ENCODE data around the gene PIGH. TPM values are rescaled to one million over a fixed set of nuclear protein-coding genes. Genes with fewer than 3 reads are reported as not detected.
"Not testable (repeated sequence)": the region's sequence is repeated elsewhere in the genome, so short reads cannot be mapped to it uniquely, and the experiment has no call there.

PIGH gene
- total RNA-seq, 1 experiment from 2014 or later: 13.0 TPM

DNA sequence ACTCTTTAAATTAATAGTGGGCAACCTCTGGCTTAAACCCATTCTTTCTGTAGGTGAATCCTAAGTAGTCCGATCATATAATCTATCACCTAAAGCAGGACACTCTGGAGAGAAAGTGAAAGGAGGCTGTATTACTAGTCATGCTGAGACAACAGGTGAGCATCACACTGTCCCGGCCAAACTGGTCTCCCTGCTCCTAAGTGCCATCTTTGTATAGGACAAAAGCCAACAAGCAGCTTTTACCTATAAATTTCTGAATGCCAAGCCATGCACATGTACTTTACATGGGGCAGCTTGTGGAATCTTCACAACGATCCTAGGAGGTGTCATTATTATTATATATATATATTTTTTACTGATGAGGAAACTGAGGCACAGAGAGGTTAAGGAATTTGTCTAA, 48.9 kb downstream of the PIGH start:
- ChIA-PET POLR2A (ENCODE audit: unreplicated experiment) (no interaction called here), CTCF (no interaction called here)
- Histone ChIP-seq H3K27ac (no peak overlapping the region), H3K27me3 (ENCODE audit: insufficient read depth, low read depth) (no peaks in the 10 kb centered on the region), H4K20me1 (ENCODE audit: insufficient read depth) (no peaks in the 10 kb centered on the region), H3K79me2 (ENCODE audit: low read depth) (no peaks in the 10 kb centered on the region), H3K4me3 (no peak overlapping the region), H3K36me3 (ENCODE audit: low read depth) (no peaks in the 10 kb centered on the region), H2AFZ (no peak overlapping the region), H3F3A (ENCODE audit: insufficient read depth, low read depth) (no peaks in the 10 kb centered on the region), H3K4me2 (no peak overlapping the region), H3K4me1 (replicated peaks; ENCODE audit: insufficient read depth) (no peaks in the 10 kb centered on the region), H3K9me3 (ENCODE audit: insufficient read depth, low read depth) (no peaks in the 10 kb centered on the region), H3K9me2 (ENCODE audit: insufficient read depth) (no peaks in the 10 kb centered on the region)
- TF ChIP-seq EZH2 (IDR thresholded peaks at IDR 0.05; ENCODE audit: low read depth): no peak
- DNase-seq: no peak
- no TSS peak for BruUV-seq (replicated peaks)
- intact Hi-C loops (cut with micrococcal nuclease; ENCODE audit: unreplicated experiment): no loop called here

DNA sequence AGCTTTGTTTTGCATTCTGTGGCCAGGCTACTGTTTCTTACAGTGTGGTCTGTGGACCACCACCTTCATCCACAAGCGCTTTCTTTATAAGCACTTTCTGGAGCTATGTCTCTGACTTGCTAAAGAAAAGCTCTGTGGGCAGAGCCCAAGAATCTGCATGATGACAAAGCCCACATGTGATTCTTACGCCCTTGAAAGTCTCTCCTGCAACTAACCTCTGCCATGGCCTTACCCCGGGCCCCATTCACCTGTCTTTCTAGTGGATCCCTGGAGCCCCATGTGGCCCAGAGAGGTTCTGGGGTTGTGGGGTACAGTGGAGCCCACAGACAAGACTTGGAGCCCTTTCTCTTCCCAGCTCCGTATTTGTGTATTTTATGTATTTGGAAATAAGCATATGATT, 50.3 kb downstream of the PIGH start:
- TF ChIP-seq, protein P1, sequence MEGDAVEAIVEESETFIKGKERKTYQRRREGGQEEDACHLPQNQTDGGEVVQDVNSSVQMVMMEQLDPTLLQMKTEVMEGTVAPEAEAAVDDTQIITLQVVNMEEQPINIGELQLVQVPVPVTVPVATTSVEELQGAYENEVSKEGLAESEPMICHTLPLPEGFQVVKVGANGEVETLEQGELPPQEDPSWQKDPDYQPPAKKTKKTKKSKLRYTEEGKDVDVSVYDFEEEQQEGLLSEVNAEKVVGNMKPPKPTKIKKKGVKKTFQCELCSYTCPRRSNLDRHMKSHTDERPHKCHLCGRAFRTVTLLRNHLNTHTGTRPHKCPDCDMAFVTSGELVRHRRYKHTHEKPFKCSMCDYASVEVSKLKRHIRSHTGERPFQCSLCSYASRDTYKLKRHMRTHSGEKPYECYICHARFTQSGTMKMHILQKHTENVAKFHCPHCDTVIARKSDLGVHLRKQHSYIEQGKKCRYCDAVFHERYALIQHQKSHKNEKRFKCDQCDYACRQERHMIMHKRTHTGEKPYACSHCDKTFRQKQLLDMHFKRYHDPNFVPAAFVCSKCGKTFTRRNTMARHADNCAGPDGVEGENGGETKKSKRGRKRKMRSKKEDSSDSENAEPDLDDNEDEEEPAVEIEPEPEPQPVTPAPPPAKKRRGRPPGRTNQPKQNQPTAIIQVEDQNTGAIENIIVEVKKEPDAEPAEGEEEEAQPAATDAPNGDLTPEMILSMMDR (conservative IDR thresholded peaks at IDR 0.05): no peak
- TF ChIP-seq EZH2 (IDR thresholded peaks at IDR 0.05; ENCODE audit: low read depth): no peak
- Histone ChIP-seq H3K9me3 (ENCODE audit: insufficient read depth, low read depth) (no peaks in the 10 kb centered on the region), H4K20me1 (ENCODE audit: insufficient read depth) (no peaks in the 10 kb centered on the region), H2AFZ (no peak overlapping the region), H3K79me2 (ENCODE audit: low read depth) (no peaks in the 10 kb centered on the region), H3K27ac (no peak overlapping the region), H3K9me2 (ENCODE audit: insufficient read depth) (no peaks in the 10 kb centered on the region), H3K4me1 (replicated peaks; ENCODE audit: insufficient read depth) (no peaks in the 10 kb centered on the region), H3K27me3 (ENCODE audit: insufficient read depth, low read depth) (no peaks in the 10 kb centered on the region), H3K4me2 (no peak overlapping the region), H3K36me3 (ENCODE audit: low read depth) (0 out of 2 replicates have a peak, but pooled peaks cover 6% of the 10 kb centered on the region), H3F3A (ENCODE audit: insufficient read depth, low read depth) (no peaks in the 10 kb centered on the region), H3K4me3 (no peak overlapping the region)
- CTCF ChIA-PET: interaction anchor here (0.6 kb wide), 1 partner anchor 92 kb away, joined by 8 read pairs; no protein-coding TSS in a partner anchor
- intact Hi-C loops (cut with micrococcal nuclease; ENCODE audit: unreplicated experiment): no loop called here
- no TSS peak for BruUV-seq (replicated peaks)
- POLR2A ChIA-PET (ENCODE audit: unreplicated experiment): no interaction called here
- DNase-seq: no peak

DNA sequence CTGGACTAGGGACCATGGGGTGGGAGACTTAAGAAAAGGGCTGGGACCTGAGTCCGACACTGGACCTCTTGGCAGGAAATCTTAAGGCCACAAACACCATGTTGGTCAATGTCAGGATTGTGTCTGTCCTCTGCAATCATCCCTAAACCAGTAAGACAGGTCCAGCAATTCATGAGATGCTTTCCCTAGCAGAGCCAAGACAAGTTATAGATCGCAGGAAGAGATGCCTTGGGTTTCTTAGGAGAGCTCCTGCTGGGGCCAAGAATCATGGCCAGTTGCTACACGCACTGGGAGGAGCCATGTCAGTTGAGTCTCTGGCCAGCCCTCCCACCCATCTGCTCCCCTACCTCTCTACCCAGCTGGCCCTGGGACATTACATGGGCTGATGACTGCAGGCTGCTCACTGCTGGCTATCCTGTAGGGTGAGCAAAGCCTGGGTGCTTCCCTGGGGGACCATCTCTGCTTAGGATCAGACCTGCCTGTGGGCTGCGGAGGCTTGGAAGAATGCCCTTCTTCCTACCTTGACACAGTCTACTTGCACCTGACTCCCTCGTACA, 52.8 kb downstream of the PIGH start:
- ChIA-PET CTCF (no interaction called here), POLR2A (ENCODE audit: unreplicated experiment) (no interaction called here)
- peak in 1 of 2 experiments; percentile 52 for DNase-seq
- intact Hi-C loops (cut with micrococcal nuclease; ENCODE audit: unreplicated experiment): no loop called here
- TF ChIP-seq EZH2 (IDR thresholded peaks at IDR 0.05; ENCODE audit: low read depth): no peak
- TF ChIP-seq, protein P1 (conservative IDR thresholded peaks at IDR 0.05): no peak
- Histone ChIP-seq H3K9me2 (ENCODE audit: insufficient read depth) (no peaks in the 10 kb centered on the region), H3F3A (ENCODE audit: insufficient read depth, low read depth) (no peaks in the 10 kb centered on the region), H2AFZ (no peak overlapping the region), H3K4me3 (no peak overlapping the region), H3K27ac (no peak overlapping the region), H3K4me1 (replicated peaks; ENCODE audit: insufficient read depth) (no peaks in the 10 kb centered on the region), H3K36me3 (ENCODE audit: low read depth) (0 out of 2 replicates have a peak, but pooled peaks cover 6% of the 10 kb centered on the region), H3K4me2 (no peak overlapping the region), H3K79me2 (ENCODE audit: low read depth) (no peaks in the 10 kb centered on the region), H3K27me3 (ENCODE audit: insufficient read depth, low read depth) (no peaks in the 10 kb centered on the region), H3K9me3 (ENCODE audit: insufficient read depth, low read depth) (no peaks in the 10 kb centered on the region), H4K20me1 (ENCODE audit: insufficient read depth) (no peaks in the 10 kb centered on the region)
- BruUV-seq (replicated peaks): no TSS peak

DNA sequence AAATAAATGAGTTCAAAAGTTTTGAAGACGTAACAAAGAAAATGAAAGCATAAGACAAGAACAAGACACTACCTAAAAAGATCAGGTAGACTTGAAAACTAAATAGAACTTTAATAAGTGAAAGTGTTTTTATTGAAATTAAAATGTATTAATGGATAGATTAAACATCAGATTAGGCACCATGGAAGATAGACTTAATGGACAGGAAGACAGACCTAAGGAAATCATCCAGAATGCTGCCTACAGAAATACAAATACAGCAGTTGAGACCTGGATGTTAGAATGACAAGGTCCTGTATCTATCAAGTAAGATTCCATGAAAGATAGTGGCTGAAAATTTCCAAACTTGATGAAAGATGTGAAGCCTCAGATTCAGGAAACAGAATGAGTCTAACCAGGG, 55.5 kb downstream of the PIGH start:
- ChIA-PET CTCF (no interaction called here), POLR2A (ENCODE audit: unreplicated experiment) (no interaction called here)
- Histone ChIP-seq H3K9me2 (ENCODE audit: insufficient read depth) (no peaks in the 10 kb centered on the region), H2AFZ (no peak overlapping the region), H3F3A (ENCODE audit: insufficient read depth, low read depth) (no peaks in the 10 kb centered on the region), H3K27ac (no peak overlapping the region), H3K79me2 (ENCODE audit: low read depth) (no peaks in the 10 kb centered on the region), H3K36me3 (ENCODE audit: low read depth) (0 out of 2 replicates have a peak, but pooled peaks cover 6% of the 10 kb centered on the region), H4K20me1 (ENCODE audit: insufficient read depth) (no peaks in the 10 kb centered on the region), H3K4me3 (no peak overlapping the region), H3K9me3 (ENCODE audit: insufficient read depth, low read depth) (no peaks in the 10 kb centered on the region), H3K27me3 (ENCODE audit: insufficient read depth, low read depth) (no peaks in the 10 kb centered on the region), H3K4me1 (replicated peaks; ENCODE audit: insufficient read depth) (no peaks in the 10 kb centered on the region), H3K4me2 (no peak overlapping the region)
- BruUV-seq (replicated peaks): no TSS peak
- no peak for DNase-seq
- TF ChIP-seq EZH2 (IDR thresholded peaks at IDR 0.05; ENCODE audit: low read depth): no peak
- TF ChIP-seq, protein P1 (conservative IDR thresholded peaks at IDR 0.05): no peak
- intact Hi-C loops (cut with micrococcal nuclease; ENCODE audit: unreplicated experiment): no loop called here

DNA sequence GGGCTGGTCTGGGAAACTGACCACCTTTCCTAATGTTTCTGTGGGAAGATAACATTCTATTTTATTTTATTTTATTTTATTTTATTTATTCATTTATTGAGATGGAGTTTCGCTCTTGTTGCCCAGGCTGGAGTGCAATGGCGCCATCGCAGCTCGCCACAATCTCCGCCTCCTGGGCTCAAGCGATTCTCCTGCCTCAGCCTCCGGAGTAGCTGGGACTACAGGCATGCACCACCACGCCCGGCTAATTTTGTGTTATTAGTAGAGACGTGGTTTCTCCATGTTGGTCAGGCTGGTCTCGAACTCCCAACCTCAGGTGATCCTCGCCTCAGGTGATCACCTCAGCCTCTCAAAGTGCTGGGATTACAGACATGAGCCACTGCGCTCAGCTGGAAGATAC, 57.4 kb downstream of the PIGH start:
- H4K20me1 ChIP-seq (ENCODE audit: insufficient read depth); H3K9me2 ChIP-seq (ENCODE audit: insufficient read depth); H3K4me2 ChIP-seq; intact Hi-C loops (cut with micrococcal nuclease; ENCODE audit: unreplicated experiment); BruUV-seq (replicated peaks); H3F3A ChIP-seq (ENCODE audit: insufficient read depth, low read depth); H3K36me3 ChIP-seq (ENCODE audit: low read depth); H3K4me3 ChIP-seq; H3K27me3 ChIP-seq (ENCODE audit: insufficient read depth, low read depth); H3K27ac ChIP-seq; POLR2A ChIA-PET (ENCODE audit: unreplicated experiment); CTCF ChIA-PET; H3K79me2 ChIP-seq (ENCODE audit: low read depth); DNase-seq; H3K4me1 ChIP-seq (replicated peaks; ENCODE audit: insufficient read depth); H3K9me3 ChIP-seq (ENCODE audit: insufficient read depth, low read depth); H2AFZ ChIP-seq: not testable (repeated sequence)
